Brain microvascular endothelial cell (primary cell): ENCODE data around the gene KCND2.

Experiments used
- DNase-seq: peaks from one replicate; pipeline ENCODE4 v3.0.0-alpha.2; 2020
- H3K27ac ChIP-seq: fragments of 250-450 bp; sonication (Bioruptor Pico); 2 replicates; pipeline ENCODE4 v1.5.1; 2020; ENCODE audit warnings: mild to moderate bottlenecking, moderate library complexity
- H3K27me3 ChIP-seq: fragments of 250-450 bp; sonication (Bioruptor Pico); replicated peaks from 2 replicates; pipeline ENCODE4 v1.5.1; 2020; ENCODE audit warnings: mild to moderate bottlenecking
- H3K36me3 ChIP-seq: fragments of 250-450 bp; sonication (Bioruptor Pico); replicated peaks from 2 replicates; pipeline ENCODE4 v1.5.1; 2020; ENCODE audit warnings: mild to moderate bottlenecking
- H3K4me3 ChIP-seq: 2 replicates; pipeline ENCODE4 v1.5.1; 2011; ENCODE audit warnings: low read depth, mild to moderate bottlenecking, control low read depth, low read length, moderate library complexity
- CTCF ChIP-seq: IDR thresholded peaks from 2 replicates; pipeline ENCODE4 v1.5.1; 2011; ENCODE audit warnings: low read depth, mild to moderate bottlenecking, moderate library complexity, low read length, control low read depth, inconsistent platforms; ENCODE audit errors: missing control alignments
- in situ Hi-C: cut with HindIII; loops from 2 replicates; pipeline ENCODE4 v1.10.0; 2017; ENCODE audit warnings: low sequenced_read_pairs, low pct_ligation_motif_present

The KCND2 gene

GRCh38 chr7:120502132-120502531, 229.2 kb downstream of the KCND2 start:
- H3K4me3 ChIP-seq: no peak overlapping the region
- TF ChIP-seq CTCF: no peak
- in situ Hi-C loops: no loop called here
- DNase-seq: no peak
- H3K27me3 ChIP-seq: no peaks in the 10 kb centered on the region
- no peak overlapping the region for H3K27ac ChIP-seq
- no peaks in the 10 kb centered on the region for H3K36me3 ChIP-seq

- Histone ChIP-seq H3K4me3 (no peak overlapping the region), H3K27ac (no peak overlapping the region), H3K36me3 (no peaks in the 10 kb centered on the region), H3K27me3 (no peaks in the 10 kb centered on the region)
- in situ Hi-C loops: no loop called here
- DNase-seq: no peak
- TF ChIP-seq CTCF: no peak
Measured at GRCh38 chr7:120502825-120503224, 229.8 kb downstream of the KCND2 start.

- no peak for DNase-seq
- in situ Hi-C loops: no loop called here
- no peak overlapping the region for H3K27ac ChIP-seq
- H3K36me3 ChIP-seq: no peaks in the 10 kb centered on the region
- TF ChIP-seq CTCF: no peak
- no peaks in the 10 kb centered on the region for H3K27me3 ChIP-seq
- no peak overlapping the region for H3K4me3 ChIP-seq
Measured at GRCh38 chr7:120504386-120504785, 231.4 kb downstream of the KCND2 start.

- TF ChIP-seq CTCF: no peak
- no peak for DNase-seq
- no peak overlapping the region for H3K4me3 ChIP-seq
- H3K36me3 ChIP-seq: no peaks in the 10 kb centered on the region
- H3K27ac ChIP-seq: no peak overlapping the region
- in situ Hi-C loops: no loop called here
- H3K27me3 ChIP-seq: no peaks in the 10 kb centered on the region
Measured at GRCh38 chr7:120505770-120506169, 232.8 kb downstream of the KCND2 start.

GRCh38 chr7:120512701-120513100, 239.7 kb downstream of the KCND2 start:
- H3K27ac ChIP-seq: no peak overlapping the region
- no peaks in the 10 kb centered on the region for H3K36me3 ChIP-seq
- DNase-seq: no peak
- H3K27me3 ChIP-seq: no peaks in the 10 kb centered on the region
- H3K4me3 ChIP-seq: no peak overlapping the region
- no peak for TF ChIP-seq CTCF
- in situ Hi-C loops: no loop called here

- no peak overlapping the region for H3K4me3 ChIP-seq
- DNase-seq: no peak
- H3K36me3 ChIP-seq: no peaks in the 10 kb centered on the region
- H3K27me3 ChIP-seq: no peaks in the 10 kb centered on the region
- H3K27ac ChIP-seq: no peak overlapping the region
- in situ Hi-C loops: no loop called here
- no peak for TF ChIP-seq CTCF
Measured at GRCh38 chr7:120519224-120519623, 246.2 kb downstream of the KCND2 start.
